ENCODE data around the gene PTTG1IP. TPM values are rescaled to one million over a fixed set of nuclear protein-coding genes. Genes with fewer than 3 reads are reported as not detected.
A peak's percentile ranks its signal among the peaks of the same experiment; 100 is the strongest.

Gene PTTG1IP
- total RNA-seq, 2 experiments from 2014 or later, result 60.7 to 61.8 TPM

DNA sequence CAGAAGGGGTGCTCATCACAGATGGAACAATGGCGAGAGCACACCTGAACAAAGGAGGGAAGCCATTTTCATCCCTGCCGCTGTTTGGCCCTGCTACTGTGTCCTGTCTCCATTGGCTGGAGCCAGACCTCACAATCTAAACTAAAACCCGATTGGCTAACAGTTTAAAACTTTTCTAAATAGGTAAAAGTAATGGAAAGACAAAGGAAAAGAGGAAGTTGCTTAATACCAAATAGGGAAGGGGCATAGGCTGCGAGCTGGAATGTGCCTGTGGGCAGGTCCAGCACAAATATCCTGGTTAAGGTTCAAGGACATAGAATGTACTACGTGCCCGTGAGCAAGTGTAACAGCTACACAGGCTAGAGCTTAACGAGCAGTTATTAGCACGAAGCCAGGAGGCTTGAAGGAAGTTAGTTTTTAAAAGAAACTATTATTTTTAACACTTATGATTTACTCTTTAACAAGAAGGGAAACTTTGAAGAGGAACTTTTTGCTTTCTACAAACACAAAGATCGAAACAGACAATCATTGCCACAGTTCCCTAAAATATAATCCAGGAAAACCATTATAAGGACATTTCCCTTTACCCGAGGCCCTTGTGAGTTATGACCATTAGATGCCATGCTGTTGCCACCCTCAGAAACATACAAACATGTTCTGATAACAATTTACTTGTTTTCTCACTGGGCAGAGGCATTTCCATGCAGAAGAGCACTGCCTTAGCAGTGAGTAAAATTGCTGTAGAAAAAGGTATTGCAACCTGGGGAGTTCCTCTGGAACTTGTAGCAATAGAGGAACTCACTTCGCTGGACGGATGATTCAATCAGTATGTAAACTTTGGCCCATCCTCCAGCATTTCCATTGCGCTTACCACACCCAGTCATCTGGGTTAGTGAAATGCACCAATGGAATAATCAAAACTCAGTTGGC, 4.8 kb upstream of the PTTG1IP start:
- intact Hi-C loops (cut with micrococcal nuclease), result loop anchor here (10.0 kb wide), 1 partner anchor 46 kb away; the partner anchor contains the start of gene ITGB2
- Mint-ChIP-seq H3K4me3 (no peak overlapping the region), H3K9me3 (no peaks in the 10 kb centered on the region), H3K36me3 (ENCODE audit: low read depth) (no peaks in the 10 kb centered on the region), H3K27me3 (no peaks in the 10 kb centered on the region), H3K4me1 (ENCODE audit: low read depth) (peaks cover 29% of the 10 kb centered on the region), H3K27ac (no peak overlapping the region)
- ATAC-seq (no peak), DNase-seq (no peak)
- ChIA-PET POLR2A (interaction anchor here (0.6 to 19.2 kb wide), 4 partner anchors 15 to 54 kb away, joined by 3 to 166 read pairs (median 4); no protein-coding TSS in a partner anchor), CTCF (interaction anchor here (1.3 to 2.0 kb wide), 2 partner anchors 15 to 78 kb away, joined by 3 to 8 read pairs; partner anchors contain the start of gene UBE2G2)
- TF ChIP-seq, protein P1, sequence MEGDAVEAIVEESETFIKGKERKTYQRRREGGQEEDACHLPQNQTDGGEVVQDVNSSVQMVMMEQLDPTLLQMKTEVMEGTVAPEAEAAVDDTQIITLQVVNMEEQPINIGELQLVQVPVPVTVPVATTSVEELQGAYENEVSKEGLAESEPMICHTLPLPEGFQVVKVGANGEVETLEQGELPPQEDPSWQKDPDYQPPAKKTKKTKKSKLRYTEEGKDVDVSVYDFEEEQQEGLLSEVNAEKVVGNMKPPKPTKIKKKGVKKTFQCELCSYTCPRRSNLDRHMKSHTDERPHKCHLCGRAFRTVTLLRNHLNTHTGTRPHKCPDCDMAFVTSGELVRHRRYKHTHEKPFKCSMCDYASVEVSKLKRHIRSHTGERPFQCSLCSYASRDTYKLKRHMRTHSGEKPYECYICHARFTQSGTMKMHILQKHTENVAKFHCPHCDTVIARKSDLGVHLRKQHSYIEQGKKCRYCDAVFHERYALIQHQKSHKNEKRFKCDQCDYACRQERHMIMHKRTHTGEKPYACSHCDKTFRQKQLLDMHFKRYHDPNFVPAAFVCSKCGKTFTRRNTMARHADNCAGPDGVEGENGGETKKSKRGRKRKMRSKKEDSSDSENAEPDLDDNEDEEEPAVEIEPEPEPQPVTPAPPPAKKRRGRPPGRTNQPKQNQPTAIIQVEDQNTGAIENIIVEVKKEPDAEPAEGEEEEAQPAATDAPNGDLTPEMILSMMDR (IDR thresholded peaks at IDR 0.05), result no peak

DNA sequence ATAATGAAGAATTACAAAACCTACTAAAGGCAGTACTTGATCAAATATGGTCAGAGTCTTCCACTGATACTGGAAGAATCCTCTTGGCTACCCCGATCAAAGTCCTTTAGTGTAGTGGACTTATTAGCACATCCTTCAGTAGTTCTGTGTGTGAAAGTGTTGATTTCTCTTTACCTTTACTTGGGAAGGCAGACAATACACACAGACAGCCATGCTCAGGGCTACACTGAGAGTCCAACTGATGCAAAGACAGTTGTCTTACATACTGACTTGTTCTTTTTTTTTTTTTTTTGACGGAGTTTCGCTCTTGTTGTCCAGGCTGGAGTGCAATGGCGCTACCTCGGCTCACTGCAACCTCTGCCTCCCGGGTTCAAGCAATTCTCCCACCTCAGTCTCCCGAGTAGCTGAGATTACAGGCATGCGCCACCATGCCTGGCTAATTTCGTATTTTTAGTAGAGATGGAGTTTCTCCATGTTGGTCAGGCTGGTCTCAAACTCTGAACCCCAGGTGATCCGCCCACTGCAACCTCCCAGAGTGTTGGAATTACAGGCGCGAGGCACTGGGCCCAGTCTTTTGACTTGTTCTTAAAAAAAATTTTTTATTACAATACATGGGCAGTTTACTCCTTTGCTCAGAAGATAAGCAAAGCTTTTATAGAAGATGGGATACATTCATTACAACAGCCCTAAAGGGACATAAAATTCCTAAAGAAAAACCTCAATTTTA, 3.5 kb upstream of the PTTG1IP start:
- Mint-ChIP-seq H3K9me3 (no peaks in the 10 kb centered on the region), H3K27ac (no peak overlapping the region), H3K27me3 (no peaks in the 10 kb centered on the region), H3K36me3 (ENCODE audit: low read depth) (no peaks in the 10 kb centered on the region), H3K4me3 (no peak overlapping the region), H3K4me1 (ENCODE audit: low read depth) (peaks cover 28% of the 10 kb centered on the region)
- intact Hi-C loops (cut with micrococcal nuclease), result loop anchor here (10.0 kb wide), 1 partner anchor 48 kb away; the partner anchor contains the start of gene ITGB2
- ATAC-seq (no peak), DNase-seq (no peak)
- POLR2A ChIA-PET, result interaction anchor here (1.2 to 19.2 kb wide), 3 partner anchors 16 to 55 kb away, joined by 3 to 166 read pairs (median 6); no protein-coding TSS in a partner anchor
- TF ChIP-seq, protein P1 (IDR thresholded peaks at IDR 0.05), result no peak
- CTCF ChIA-PET, result interaction anchor here (1.0 to 2.2 kb wide), 6 partner anchors 16 to 421 kb away, joined by 3 to 10 read pairs (median 4); partner anchors contain the start of genes LRRC3 and UBE2G2

DNA sequence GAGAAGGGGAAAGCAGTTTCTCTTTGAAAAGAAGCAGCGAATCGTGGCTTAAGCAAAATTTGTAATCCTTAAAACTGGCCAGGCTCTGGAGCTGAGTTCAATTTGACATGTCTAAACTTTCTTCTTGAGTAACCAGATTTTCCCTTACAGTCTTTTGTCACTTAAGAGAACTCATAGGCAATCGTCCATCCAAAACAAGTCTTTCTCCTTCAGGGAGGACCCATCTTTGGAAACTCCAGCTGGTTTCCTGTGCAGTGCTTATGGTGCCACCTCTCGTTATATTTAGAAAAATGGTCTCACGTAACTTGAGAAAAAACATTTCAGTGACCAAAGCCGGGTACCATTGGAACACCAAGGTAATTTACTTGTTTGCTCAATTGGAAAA, 1.8 kb upstream of the PTTG1IP start:
- Mint-ChIP-seq H3K9me3 (no peaks in the 10 kb centered on the region), H3K4me1 (ENCODE audit: low read depth) (peaks cover 26% of the 10 kb centered on the region), H3K27ac (peak overlapping the region; percentile 83), H3K27me3 (no peaks in the 10 kb centered on the region), H3K36me3 (ENCODE audit: low read depth) (no peaks in the 10 kb centered on the region), H3K4me3 (peak overlapping the region; percentile 84)
- intact Hi-C loops (cut with micrococcal nuclease), result loop anchor here (10.0 kb wide), 1 partner anchor 49 kb away; the partner anchor contains the start of gene ITGB2
- POLR2A ChIA-PET, result interaction anchor here (0.9 to 19.2 kb wide), 8 partner anchors 9 to 74 kb away, joined by 3 to 166 read pairs (median 5); no protein-coding TSS in a partner anchor
- DNase-seq, result no peak
- CTCF ChIA-PET, result interaction anchor here (0.6 to 4.4 kb wide), 11 partner anchors 9 to 541 kb away, joined by 3 to 58 read pairs (median 5); partner anchors contain the start of gene UBE2G2
- ATAC-seq, result no peak
- TF ChIP-seq, protein P1 (IDR thresholded peaks at IDR 0.05), result no peak

DNA sequence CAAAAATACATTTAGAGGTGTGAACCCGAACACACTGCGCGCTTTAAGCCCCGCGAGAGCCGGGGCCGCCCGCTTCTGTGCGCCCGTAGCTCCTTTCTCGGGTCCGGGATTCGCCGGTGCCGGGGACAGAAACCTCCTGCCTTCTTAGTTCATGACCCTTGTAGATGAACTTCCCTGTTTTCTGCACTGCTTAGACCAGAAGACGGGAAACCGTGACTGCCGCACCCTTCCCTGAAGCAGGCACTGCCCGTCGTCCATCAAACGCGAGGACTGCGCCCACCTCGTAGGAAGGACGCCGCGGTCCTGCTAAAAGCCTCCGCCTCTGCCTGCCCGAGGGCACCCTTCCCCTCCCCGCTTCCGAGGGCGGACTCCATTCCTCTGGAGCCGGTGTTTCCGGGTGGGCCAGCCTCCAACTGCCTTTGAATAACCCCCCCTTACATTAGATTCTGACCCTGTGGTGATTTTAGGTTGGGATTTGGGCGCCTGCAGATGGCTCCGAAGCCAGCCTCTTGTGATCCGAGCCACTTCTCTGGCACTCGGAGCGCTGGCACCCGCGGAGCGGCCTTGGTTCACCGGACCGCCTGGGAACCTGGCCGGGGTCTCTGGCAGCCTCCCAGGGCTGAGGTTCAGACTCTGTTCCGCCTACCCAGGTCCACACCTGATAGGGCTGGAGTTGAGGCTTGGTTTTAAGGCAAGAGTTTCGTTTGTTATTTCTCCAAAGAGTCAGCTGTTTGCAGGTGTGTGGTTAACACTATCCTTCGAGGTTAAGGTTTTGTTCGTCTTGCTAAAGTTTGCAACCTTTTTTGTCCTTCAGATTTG, 1.2 kb upstream of the PTTG1IP start:
- no peak for ATAC-seq
- H3K9me3 Mint-ChIP-seq, result no peaks in the 10 kb centered on the region
- TF ChIP-seq, protein P1 (IDR thresholded peaks at IDR 0.05), result no peak
- peak overlapping the region; percentile 83 for H3K27ac Mint-ChIP-seq
- ChIA-PET POLR2A (interaction anchor here (0.8 to 19.2 kb wide), 13 partner anchors 8 to 74 kb away, joined by 3 to 166 read pairs (median 4); partner anchors contain the start of gene SLX9), CTCF (interaction anchor here (1.1 to 4.4 kb wide), 12 partner anchors 9 to 263 kb away, joined by 3 to 58 read pairs (median 5); partner anchors contain the start of gene UBE2G2)
- intact Hi-C loops (cut with micrococcal nuclease), result loop anchor here (10.0 kb wide), 1 partner anchor 50 kb away; the partner anchor contains the start of gene ITGB2
- peak overlapping the region; percentile 84 for H3K4me3 Mint-ChIP-seq
- peak; percentile 51 for DNase-seq
- H3K36me3 Mint-ChIP-seq (ENCODE audit: low read depth), result no peaks in the 10 kb centered on the region
- H3K27me3 Mint-ChIP-seq, result no peaks in the 10 kb centered on the region
- peaks cover 32% of the 10 kb centered on the region for H3K4me1 Mint-ChIP-seq (ENCODE audit: low read depth)

Data from activated CD8-positive, alpha-beta T cell treated with anti-CD3 and anti-CD28 coated beads for 36 hours (primary cell).